ENCODE data around the gene POLK. TPM values are rescaled to one million over a fixed set of nuclear protein-coding genes. Genes with fewer than 3 reads are reported as not detected.
A peak's percentile ranks its signal among the peaks of the same experiment; 100 is the strongest.
"Not testable (repeated sequence)": the region's sequence is repeated elsewhere in the genome, so short reads cannot be mapped to it uniquely, and the experiment has no call there.

The POLK gene
- total RNA-seq, 4 donors from 2014 or later, result 23.9 to 35.8 (median 27.8) TPM

- Histone ChIP-seq H3K4me1 (peaks cover 4 to 18% of the 10 kb centered on the region in 2 donors), H3K27me3 (no peaks in the 10 kb centered on the region), H3K36me3 (peaks cover 0 to 3% of the 10 kb centered on the region in 2 donors), H3K4me3 (no peak overlapping the region), H3K27ac (peak overlapping the region in 3 of 4 donors; percentile 12 to 43 (median 14)), H3K9me3 (no peaks in the 10 kb centered on the region)
- in situ Hi-C loops (cut with MboI; ENCODE audit: low sequenced_read_pairs in 4 of 4), result no loop called here
- TF ChIP-seq POLR2A (IDR thresholded peaks at IDR 0.05) (no peak), CTCF (IDR thresholded peaks at IDR 0.05 in 4 of 5, conservative IDR thresholded peaks at IDR 0.05 in 1 of 5) (no peak)
- intact Hi-C loops (cut with DNase I; ENCODE audit: low total_unique reads), result no loop called here
- no peak for DNase-seq
- ATAC-seq, result peak; percentile 97 to 99
Measured at GRCh38 chr5:75566710-75567309, 55.1 kb downstream of the POLK start.

DNA sequence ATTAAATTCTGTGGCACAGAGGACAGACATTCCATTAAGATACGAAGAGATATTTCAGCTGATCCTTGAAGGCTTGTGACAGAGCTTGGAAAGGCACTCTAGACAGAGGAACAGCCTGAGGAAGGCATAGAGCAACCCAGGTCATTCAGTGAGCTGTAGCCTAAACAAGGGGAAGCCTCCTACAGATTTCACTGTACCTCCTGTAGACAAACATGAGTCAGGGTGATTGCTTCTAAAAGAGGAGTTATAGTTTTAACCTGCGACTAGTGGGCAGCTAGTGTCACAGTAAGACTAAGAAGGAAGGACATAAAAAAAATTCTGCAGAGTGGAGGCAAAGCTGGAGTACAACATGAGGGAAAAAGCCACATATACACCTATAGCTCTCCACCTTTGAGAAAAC lies 56.0 kb downstream of the POLK start:
- in situ Hi-C loops (cut with MboI; ENCODE audit: low sequenced_read_pairs in 4 of 4) (no loop called here), intact Hi-C loops (cut with DNase I; ENCODE audit: low total_unique reads) (no loop called here)
- no peak overlapping the region for H3K4me3 ChIP-seq
- no peaks in the 10 kb centered on the region for H3K27me3 ChIP-seq
- H3K9me3 ChIP-seq, result no peaks in the 10 kb centered on the region
- no peak for ATAC-seq
- no peak overlapping the region for H3K27ac ChIP-seq
- H3K36me3 ChIP-seq, result peaks cover 0 to 3% of the 10 kb centered on the region in 2 donors
- H3K4me1 ChIP-seq, result peaks cover 4 to 18% of the 10 kb centered on the region in 2 donors
- no peak for TF ChIP-seq POLR2A (IDR thresholded peaks at IDR 0.05)
- TF ChIP-seq CTCF (IDR thresholded peaks at IDR 0.05 in 4 of 5, conservative IDR thresholded peaks at IDR 0.05 in 1 of 5), result no peak
- DNase-seq, result no peak

- in situ Hi-C loops (cut with MboI; ENCODE audit: low sequenced_read_pairs in 4 of 4) (no loop called here), intact Hi-C loops (cut with DNase I; ENCODE audit: low total_unique reads) (no loop called here)
- Histone ChIP-seq H3K4me3 (no peak overlapping the region), H3K27me3 (no peaks in the 10 kb centered on the region), H3K4me1 (peaks cover 4 to 18% of the 10 kb centered on the region in 2 donors), H3K9me3 (no peaks in the 10 kb centered on the region), H3K36me3 (peaks cover 0 to 3% of the 10 kb centered on the region in 2 donors), H3K27ac (no peak overlapping the region)
- no peak for DNase-seq
- no peak for TF ChIP-seq POLR2A (IDR thresholded peaks at IDR 0.05)
- no peak for TF ChIP-seq CTCF (IDR thresholded peaks at IDR 0.05 in 4 of 5, conservative IDR thresholded peaks at IDR 0.05 in 1 of 5)
- ATAC-seq, result no peak
Measured at GRCh38 chr5:75568202-75568601, 56.5 kb downstream of the POLK start.

GRCh38 chr5:75571547-75571946 lies 59.9 kb downstream of the POLK start:
- Histone ChIP-seq H3K27ac (no peak overlapping the region), H3K9me3 (no peaks in the 10 kb centered on the region), H3K4me3 (no peak overlapping the region), H3K4me1 (peaks cover under 1 to 14% of the 10 kb centered on the region in 2 donors), H3K27me3 (no peaks in the 10 kb centered on the region), H3K36me3 (peaks cover 0 to 9% of the 10 kb centered on the region in 2 donors)
- intact Hi-C loops (cut with DNase I; ENCODE audit: low total_unique reads), result no loop called here
- ATAC-seq (no peak), DNase-seq (no peak)
- TF ChIP-seq CTCF (IDR thresholded peaks at IDR 0.05 in 4 of 5, conservative IDR thresholded peaks at IDR 0.05 in 1 of 5), result no peak
- no peak for TF ChIP-seq POLR2A (IDR thresholded peaks at IDR 0.05)
- in situ Hi-C loops (cut with MboI; ENCODE audit: low sequenced_read_pairs in 4 of 4), result no loop called here

GRCh38 chr5:75574791-75575190 lies 63.1 kb downstream of the POLK start:
- ATAC-seq, result no peak
- in situ Hi-C loops (cut with MboI; ENCODE audit: low sequenced_read_pairs in 4 of 4) (no loop called here), intact Hi-C loops (cut with DNase I; ENCODE audit: low total_unique reads) (no loop called here)
- Histone ChIP-seq H3K36me3 (peaks cover 0 to 21% of the 10 kb centered on the region in 2 donors), H3K9me3 (no peaks in the 10 kb centered on the region), H3K4me1 (no peaks in the 10 kb centered on the region), H3K4me3 (no peak overlapping the region), H3K27me3 (no peaks in the 10 kb centered on the region), H3K27ac (no peak overlapping the region)
- DNase-seq, result no peak
- TF ChIP-seq CTCF (IDR thresholded peaks at IDR 0.05 in 4 of 5, conservative IDR thresholded peaks at IDR 0.05 in 1 of 5) (no peak), POLR2A (IDR thresholded peaks at IDR 0.05) (no peak)

- intact Hi-C loops (cut with DNase I; ENCODE audit: low total_unique reads); H3K9me3 ChIP-seq; in situ Hi-C loops (cut with MboI; ENCODE audit: low sequenced_read_pairs in 4 of 4); DNase-seq; H3K27me3 ChIP-seq; ATAC-seq; H3K4me3 ChIP-seq; H3K27ac ChIP-seq; H3K4me1 ChIP-seq: not testable (repeated sequence)
- H3K36me3 ChIP-seq, result peaks cover 0 to 39% of the 10 kb centered on the region in 2 donors
Measured at GRCh38 chr5:75578280-75578679, 66.6 kb downstream of the POLK start.

All from gastrocnemius medialis (tissue), 4 donors.